Astrocyte (in vitro differentiated cells and primary cell): Measurements from ENCODE around the gene NAA10. TPM values are rescaled to one million over a fixed set of nuclear protein-coding genes. Genes with fewer than 3 reads are reported as not detected.

Source experiments
- DNase-seq: peaks from one replicate; pipeline ENCODE4 v3.0.0-alpha.2; 2010; ENCODE audit warnings: low read depth
- FAIRE-seq: peaks from 2 replicates; lab custom pipeline; 2011; peaks lifted over from hg19 to GRCh38; lab: Jason Lieb, UNC
- H2AFZ ChIP-seq: 2 replicates; pipeline ENCODE4 v1.6.0; 2012; ENCODE audit warnings: low read depth, low read length, inconsistent platforms
- H3K27ac ChIP-seq: 2 replicates; pipeline ENCODE4 v1.5.1; 2011; ENCODE audit warnings: low read depth, low read length, inconsistent platforms
- H3K27me3 ChIP-seq: 2 replicates; pipeline ENCODE4 v1.6.0; 2011; ENCODE audit warnings: low read length, inconsistent platforms; ENCODE audit not compliant: insufficient read depth
- H3K36me3 ChIP-seq: 2 replicates; pipeline ENCODE4 v1.5.1; 2011; ENCODE audit warnings: low read length, inconsistent platforms; ENCODE audit not compliant: insufficient read depth
- H3K4me1 ChIP-seq: 2 replicates; pipeline ENCODE4 v1.5.1; 2011; ENCODE audit warnings: low read length, inconsistent platforms; ENCODE audit not compliant: insufficient read depth
- H3K4me2 ChIP-seq: 2 replicates; pipeline ENCODE4 v1.6.0; 2012; ENCODE audit warnings: low read length, inconsistent platforms
- H3K4me3 ChIP-seq: 2 replicates; pipeline ENCODE4 v1.5.1; 2011; ENCODE audit warnings: low read depth, mild to moderate bottlenecking, low read length, inconsistent platforms; ENCODE audit not compliant: insufficient read depth
- H3K79me2 ChIP-seq: 2 replicates; pipeline ENCODE4 v1.6.0; 2012; ENCODE audit warnings: mild to moderate bottlenecking, low read length, inconsistent platforms; ENCODE audit not compliant: insufficient read depth
- H3K9ac ChIP-seq: 2 replicates; pipeline ENCODE4 v1.6.0; 2012; ENCODE audit warnings: mild to moderate bottlenecking, low read length, inconsistent platforms
- H3K9me3 ChIP-seq: 2 replicates; pipeline ENCODE4 v1.5.1; 2012; ENCODE audit warnings: low read depth, mild to moderate bottlenecking, low read length, inconsistent platforms; ENCODE audit not compliant: insufficient read depth
- H4K20me1 ChIP-seq: 2 replicates; pipeline ENCODE4 v1.6.0; 2012; ENCODE audit warnings: low read length, inconsistent platforms; ENCODE audit not compliant: insufficient read depth
- H3K27ac Mint-ChIP-seq: one replicate; pipeline ENCODE4 v1.8.0; 2021; ENCODE audit warnings: mild to moderate bottlenecking, mixed read lengths; ENCODE audit not compliant: unreplicated experiment
- H3K27me3 Mint-ChIP-seq: one replicate; pipeline ENCODE4 v1.8.0; 2021; ENCODE audit warnings: low read depth, mixed read lengths; ENCODE audit not compliant: unreplicated experiment
- H3K36me3 Mint-ChIP-seq: one replicate; pipeline ENCODE4 v1.8.0; 2021; ENCODE audit warnings: low read depth, mixed read lengths; ENCODE audit not compliant: unreplicated experiment
- H3K4me1 Mint-ChIP-seq: one replicate; pipeline ENCODE4 v1.8.0; 2021; ENCODE audit warnings: low read depth, mixed read lengths; ENCODE audit not compliant: unreplicated experiment
- H3K4me3 Mint-ChIP-seq: one replicate; pipeline ENCODE4 v1.8.0; 2021; ENCODE audit warnings: mild to moderate bottlenecking, moderate library complexity, mixed read lengths; ENCODE audit not compliant: unreplicated experiment
- H3K9me3 Mint-ChIP-seq: one replicate; pipeline ENCODE4 v1.8.0; 2021; ENCODE audit warnings: mild to moderate bottlenecking, mixed read lengths; ENCODE audit not compliant: unreplicated experiment
- EZH2 ChIP-seq: IDR thresholded peaks from 2 replicates; pipeline ENCODE4 v1.6.1; 2012; ENCODE audit warnings: mild to moderate bottlenecking, low read length, inconsistent platforms; ENCODE audit not compliant: insufficient read depth
- total RNA-seq: library from RNA; stranded (reverse); gene quantifications from 2 replicates; pipeline ENCODE4 v1.2.1, GENCODE V29; 2021
- TF ChIP-seq, protein P1 (sequence below): IDR thresholded peaks from 2 replicates; pipeline ENCODE4 v1.5.1; 2011; ENCODE audit warnings: low read depth, mild to moderate bottlenecking, inconsistent platforms, low read length, moderate library complexity; ENCODE audit not compliant: insufficient read depth

NAA10 gene
- total RNA-seq, 1 donor from 2014 or later, result 144 TPM

DNA sequence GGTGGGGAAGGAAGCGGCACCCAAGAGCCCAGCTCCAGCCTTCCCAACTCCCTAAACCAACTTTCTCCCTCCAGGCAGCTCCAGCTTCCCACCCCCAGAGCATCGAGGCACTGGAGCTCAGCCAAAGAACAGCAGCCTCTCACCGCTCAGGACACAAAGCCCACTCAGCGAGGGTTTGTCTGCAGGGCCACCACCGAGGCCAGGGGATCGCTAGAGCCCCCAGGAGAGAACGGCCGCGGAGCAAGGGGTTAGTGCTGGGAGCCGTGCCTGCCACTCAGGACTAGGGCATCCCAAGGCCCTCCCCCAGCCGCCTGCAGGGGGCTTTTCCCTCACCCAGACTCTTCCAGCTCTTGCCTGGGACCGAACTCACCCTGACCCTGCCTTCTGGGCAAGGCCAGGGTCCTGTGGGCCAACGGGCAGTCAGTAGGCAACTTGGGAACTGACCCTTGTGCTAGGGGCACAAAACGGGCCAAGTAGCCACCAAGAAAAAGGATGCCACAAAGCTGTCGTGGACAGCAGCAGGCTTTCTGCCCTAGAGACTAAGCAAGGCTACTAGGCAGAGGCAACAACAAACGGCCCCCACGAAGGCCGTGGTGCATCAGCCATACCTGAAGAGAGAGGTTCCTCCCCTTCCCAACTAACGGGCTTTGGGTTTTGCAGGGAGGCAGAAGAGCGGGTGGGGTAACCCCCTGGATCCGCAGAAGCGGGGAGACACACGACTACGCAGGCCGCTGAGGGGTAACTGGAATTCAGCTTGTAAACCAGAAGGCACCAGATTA is 34.5 kb upstream of the NAA10 start:
- Mint-ChIP-seq H3K27me3 (no peaks in the 10 kb centered on the region), H3K27ac (peak overlapping the region; percentile 80), H3K4me3 (peak overlapping the region; percentile 99), H3K9me3 (no peaks in the 10 kb centered on the region), H3K36me3 (peaks cover 2% of the 10 kb centered on the region), H3K4me1 (peaks cover 20% of the 10 kb centered on the region)
- no peaks in the 10 kb centered on the region for H3K9me3 ChIP-seq
- H3K4me2 ChIP-seq, result peak overlapping the region; percentile 93
- H3K4me1 ChIP-seq, result peaks cover 36% of the 10 kb centered on the region
- H2AFZ ChIP-seq, result no peak overlapping the region
- no peaks in the 10 kb centered on the region for H3K36me3 ChIP-seq
- FAIRE-seq, result no peak
- H3K27ac ChIP-seq, result no peak overlapping the region
- H3K4me3 ChIP-seq, result peak overlapping the region; percentile 96
- peaks cover 79% of the 10 kb centered on the region for H3K79me2 ChIP-seq
- peaks cover 56% of the 10 kb centered on the region for H4K20me1 ChIP-seq
- no peaks in the 10 kb centered on the region for H3K27me3 ChIP-seq
- no peak for DNase-seq
- no peak for TF ChIP-seq EZH2
- TF ChIP-seq, protein P1, sequence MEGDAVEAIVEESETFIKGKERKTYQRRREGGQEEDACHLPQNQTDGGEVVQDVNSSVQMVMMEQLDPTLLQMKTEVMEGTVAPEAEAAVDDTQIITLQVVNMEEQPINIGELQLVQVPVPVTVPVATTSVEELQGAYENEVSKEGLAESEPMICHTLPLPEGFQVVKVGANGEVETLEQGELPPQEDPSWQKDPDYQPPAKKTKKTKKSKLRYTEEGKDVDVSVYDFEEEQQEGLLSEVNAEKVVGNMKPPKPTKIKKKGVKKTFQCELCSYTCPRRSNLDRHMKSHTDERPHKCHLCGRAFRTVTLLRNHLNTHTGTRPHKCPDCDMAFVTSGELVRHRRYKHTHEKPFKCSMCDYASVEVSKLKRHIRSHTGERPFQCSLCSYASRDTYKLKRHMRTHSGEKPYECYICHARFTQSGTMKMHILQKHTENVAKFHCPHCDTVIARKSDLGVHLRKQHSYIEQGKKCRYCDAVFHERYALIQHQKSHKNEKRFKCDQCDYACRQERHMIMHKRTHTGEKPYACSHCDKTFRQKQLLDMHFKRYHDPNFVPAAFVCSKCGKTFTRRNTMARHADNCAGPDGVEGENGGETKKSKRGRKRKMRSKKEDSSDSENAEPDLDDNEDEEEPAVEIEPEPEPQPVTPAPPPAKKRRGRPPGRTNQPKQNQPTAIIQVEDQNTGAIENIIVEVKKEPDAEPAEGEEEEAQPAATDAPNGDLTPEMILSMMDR, result no peak
- H3K9ac ChIP-seq, result peak overlapping the region; percentile 100

DNA sequence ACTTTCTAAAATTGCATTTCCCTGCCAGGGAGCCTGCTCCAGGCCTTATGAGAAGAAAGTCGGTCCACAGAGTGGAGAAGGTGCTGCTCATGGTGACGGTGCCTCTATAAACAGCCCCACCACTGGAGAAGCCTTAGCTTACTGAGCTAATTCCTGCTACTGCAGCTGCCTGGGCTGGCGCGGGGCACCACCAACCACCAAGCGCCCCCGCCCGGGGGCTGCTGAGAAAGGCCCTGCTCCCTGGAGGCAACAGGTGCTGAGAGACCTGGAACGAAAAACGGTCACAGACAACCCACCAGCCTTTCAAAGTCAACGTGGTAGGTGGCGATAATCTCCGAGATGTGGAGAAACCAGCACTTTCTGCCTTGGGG is 33.9 kb upstream of the NAA10 start:
- Histone ChIP-seq H4K20me1 (peaks cover 62% of the 10 kb centered on the region), H3K79me2 (peaks cover 79% of the 10 kb centered on the region), H3K4me2 (peak overlapping the region; percentile 93), H3K36me3 (no peaks in the 10 kb centered on the region), H3K9me3 (no peaks in the 10 kb centered on the region), H3K27me3 (no peaks in the 10 kb centered on the region), H3K27ac (no peak overlapping the region), H3K4me1 (peaks cover 34% of the 10 kb centered on the region), H2AFZ (no peak overlapping the region), H3K9ac (peak overlapping the region; percentile 100), H3K4me3 (peak overlapping the region; percentile 96)
- Mint-ChIP-seq H3K27ac (no peak overlapping the region), H3K36me3 (peaks cover 2% of the 10 kb centered on the region), H3K4me3 (peak overlapping the region; percentile 99), H3K9me3 (no peaks in the 10 kb centered on the region), H3K4me1 (peaks cover 18% of the 10 kb centered on the region), H3K27me3 (no peaks in the 10 kb centered on the region)
- TF ChIP-seq, protein P1, result no peak
- TF ChIP-seq EZH2, result no peak
- FAIRE-seq (peak; percentile 9), DNase-seq (no peak)

DNA sequence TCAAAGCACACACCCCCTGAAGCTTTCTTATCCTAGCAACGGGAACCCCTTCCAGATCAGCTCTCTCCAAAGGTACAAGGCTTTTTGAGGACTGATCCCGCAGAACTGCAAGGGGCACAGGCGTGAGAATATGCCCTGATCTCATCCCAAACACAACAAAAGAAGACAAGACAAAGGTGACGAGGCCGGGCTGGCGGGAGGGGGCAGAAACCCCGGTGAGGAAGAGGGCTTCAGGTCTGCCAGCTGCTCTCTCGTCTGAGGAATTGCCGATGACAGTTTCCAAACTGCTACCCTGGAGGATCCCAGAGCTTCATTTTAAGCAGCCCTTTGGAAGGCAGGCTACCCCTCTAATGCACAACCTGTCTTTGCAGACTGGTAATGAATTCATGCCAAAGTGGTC is 33.4 kb upstream of the NAA10 start:
- H3K27me3 ChIP-seq, result no peaks in the 10 kb centered on the region
- DNase-seq, result no peak
- H3K9ac ChIP-seq, result peak overlapping the region; percentile 100
- Mint-ChIP-seq H3K4me1 (peaks cover 18% of the 10 kb centered on the region), H3K9me3 (no peaks in the 10 kb centered on the region), H3K36me3 (peaks cover 2% of the 10 kb centered on the region), H3K4me3 (peak overlapping the region; percentile 75), H3K27ac (no peak overlapping the region), H3K27me3 (no peaks in the 10 kb centered on the region)
- no peaks in the 10 kb centered on the region for H3K36me3 ChIP-seq
- peaks cover 33% of the 10 kb centered on the region for H3K4me1 ChIP-seq
- H3K79me2 ChIP-seq, result peaks cover 79% of the 10 kb centered on the region
- H3K27ac ChIP-seq, result no peak overlapping the region
- no peak overlapping the region for H2AFZ ChIP-seq
- FAIRE-seq, result peak; percentile 64
- TF ChIP-seq, protein P1, result no peak
- no peak for TF ChIP-seq EZH2
- peak overlapping the region; percentile 96 for H3K4me3 ChIP-seq
- H3K9me3 ChIP-seq, result no peaks in the 10 kb centered on the region
- peaks cover 67% of the 10 kb centered on the region for H4K20me1 ChIP-seq
- H3K4me2 ChIP-seq, result peak overlapping the region; percentile 93
